DMS53 treated with DMSO at 0.1 percent for 48 hours (cell line): Measurements from ENCODE around the gene PRR36.

ENCODE experiments used
- DNase-seq: peaks from one replicate; lab custom pipeline; 2025; ENCODE audit not compliant: unreplicated experiment; lab: John Stamatoyannopoulos, UW

PRR36 gene

DNA sequence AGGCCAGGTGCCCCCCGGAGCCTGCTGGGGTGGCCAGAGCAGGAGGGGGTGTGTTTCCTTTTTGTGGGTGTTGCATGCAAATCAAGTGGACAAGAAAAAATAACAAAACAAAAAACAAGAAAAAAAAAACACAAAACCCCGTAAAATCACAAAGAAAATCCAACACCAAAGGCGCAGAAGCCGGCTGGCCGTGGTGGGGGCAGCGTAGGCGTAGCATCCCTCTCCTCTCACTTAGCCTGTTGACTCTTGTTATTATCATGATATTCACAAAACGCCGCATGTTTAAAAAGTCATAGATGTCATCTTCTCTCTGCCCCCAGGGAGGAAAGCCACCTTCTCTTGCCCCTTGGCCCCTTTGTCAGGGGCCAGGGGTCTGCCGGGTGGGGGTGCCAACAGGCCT is 39.5 kb upstream of the PRR36 start:
- no peak for DNase-seq

DNA sequence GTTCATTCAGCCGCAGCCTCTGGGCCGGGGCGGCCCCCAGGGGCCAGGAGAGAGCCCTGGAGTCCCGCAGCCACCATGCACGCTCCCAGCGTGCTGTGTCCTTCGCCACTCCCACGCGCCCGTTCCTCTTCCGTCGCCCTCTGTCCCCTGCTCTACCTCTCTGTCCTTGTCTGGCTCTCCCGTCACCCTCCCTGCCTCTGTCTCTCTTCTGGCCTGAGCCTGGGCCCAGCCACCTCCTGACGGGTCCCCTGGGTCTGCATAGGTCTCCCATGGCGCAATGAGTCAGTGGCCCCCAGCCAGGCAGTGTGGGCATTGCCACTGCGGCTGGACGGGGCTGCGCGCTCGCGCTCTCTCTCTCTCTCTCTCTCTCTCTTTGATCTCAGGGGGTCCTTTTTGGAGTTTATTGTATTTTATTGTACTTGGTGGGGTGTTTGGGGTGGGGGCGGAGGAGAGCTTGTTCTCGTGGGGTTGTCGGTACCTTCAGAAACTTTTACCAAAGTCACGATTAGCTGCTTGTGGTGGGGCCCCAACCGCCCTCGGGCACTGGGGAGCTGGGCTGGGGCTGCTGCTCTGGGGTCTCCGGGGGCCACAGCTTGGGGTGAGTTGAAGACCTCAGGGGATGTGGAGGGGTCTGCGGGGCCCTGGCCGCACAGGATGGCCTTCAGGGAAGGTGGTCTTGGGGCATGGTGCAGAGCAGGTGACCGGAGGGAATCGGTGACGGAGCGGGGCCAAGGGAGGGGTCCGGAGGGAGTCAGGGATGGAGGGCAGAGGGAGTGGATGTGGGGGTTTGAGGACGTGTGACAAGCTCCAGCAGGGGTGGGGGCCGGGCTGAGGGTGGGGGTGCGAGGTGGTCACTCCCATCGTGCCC is 38.7 kb upstream of the PRR36 start:
- no peak for DNase-seq

DNA sequence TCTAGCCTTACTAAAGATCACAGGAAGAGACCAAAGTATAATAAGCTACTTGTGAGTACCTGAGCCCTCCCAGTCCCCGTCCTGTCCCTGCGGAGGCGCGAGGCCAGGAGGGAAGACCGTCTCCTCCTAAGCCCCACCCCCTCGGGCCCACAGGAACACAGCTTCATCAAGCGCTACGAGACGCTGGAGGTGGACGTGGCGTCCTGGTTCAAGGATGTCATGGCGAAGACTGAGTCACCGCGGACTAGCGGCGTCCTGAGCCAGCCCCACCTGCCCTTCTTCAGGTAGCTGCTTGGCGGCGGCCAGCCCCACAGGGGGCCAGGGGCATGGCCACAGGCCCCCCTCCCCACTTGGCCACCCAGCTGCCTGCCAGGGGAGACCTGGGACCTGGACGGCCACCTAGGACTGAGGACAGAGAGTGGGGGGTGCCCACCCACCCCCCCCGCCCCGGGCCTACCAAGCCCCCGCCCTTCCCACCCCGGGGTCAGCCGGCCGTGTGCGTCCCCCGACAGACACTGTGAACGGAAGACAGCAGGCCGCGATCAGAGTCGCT is 38.0 kb upstream of the PRR36 start:
- DNase-seq = no peak

DNA sequence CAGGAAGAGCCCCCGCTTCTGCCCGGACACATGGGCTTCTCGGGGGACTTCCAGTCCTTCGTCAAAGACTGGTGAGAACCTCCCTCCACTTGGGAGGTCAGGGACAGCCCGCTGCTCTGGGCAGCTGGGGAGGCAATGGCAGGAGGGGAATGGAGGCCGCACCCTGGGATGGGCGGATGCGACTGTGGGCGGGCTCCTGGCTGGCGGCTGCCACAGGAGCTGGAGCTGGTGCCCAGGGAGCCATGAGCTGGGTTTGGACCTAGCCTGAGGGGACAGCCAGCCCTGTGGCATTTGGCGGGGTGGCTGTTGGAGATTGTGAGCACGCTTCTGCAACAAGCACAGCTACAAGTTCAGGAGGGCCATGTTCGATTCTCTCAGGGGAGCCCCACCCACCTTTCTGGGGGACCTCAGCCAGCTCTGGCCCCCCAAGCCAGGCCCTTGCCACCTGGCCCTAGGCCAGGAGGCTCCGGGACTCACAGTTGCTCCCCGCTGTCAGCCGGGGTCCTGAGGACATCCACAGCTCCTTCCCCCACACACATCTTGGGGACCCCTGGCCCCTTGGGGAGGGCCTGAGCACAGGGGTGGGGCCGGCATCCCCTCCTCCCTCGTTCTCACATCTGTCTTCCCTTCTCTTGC is 37.4 kb upstream of the PRR36 start:
- DNase-seq = no peak

DNA sequence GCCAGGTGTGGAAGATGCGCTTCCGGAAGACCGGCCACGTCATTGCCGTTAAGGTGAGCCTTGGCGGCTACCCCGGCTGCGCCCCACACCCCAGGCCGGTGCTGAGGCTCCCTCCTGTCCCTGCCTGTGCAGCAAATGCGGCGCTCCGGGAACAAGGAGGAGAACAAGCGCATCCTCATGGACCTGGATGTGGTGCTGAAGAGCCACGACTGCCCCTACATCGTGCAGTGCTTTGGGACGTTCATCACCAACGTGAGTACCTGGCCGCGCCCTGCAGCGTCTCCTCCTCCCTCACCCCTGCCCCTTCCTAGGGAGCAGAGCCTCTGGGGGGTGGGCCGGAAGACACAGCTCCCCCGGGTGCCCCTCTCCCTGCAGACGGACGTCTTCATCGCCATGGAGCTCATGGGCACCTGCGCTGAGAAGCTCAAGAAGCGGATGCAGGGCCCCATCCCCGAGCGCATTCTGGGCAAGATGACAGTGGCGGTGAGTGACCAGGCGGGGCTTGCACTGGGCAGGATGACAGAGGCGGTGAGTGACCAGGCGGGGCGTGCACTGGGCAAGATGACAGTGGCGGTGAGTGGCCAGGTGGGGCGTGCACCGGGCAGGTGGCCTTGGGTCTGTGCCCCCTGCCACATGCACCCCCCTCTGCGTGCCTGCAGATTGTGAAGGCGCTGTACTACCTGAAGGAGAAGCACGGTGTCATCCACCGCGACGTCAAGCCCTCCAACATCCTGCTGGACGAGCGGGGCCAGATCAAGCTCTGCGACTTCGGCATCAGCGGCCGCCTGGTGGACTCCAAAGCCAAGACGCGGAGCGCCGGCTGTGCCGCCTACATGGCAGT is 36.4 kb upstream of the PRR36 start:
- no peak for DNase-seq

DNA sequence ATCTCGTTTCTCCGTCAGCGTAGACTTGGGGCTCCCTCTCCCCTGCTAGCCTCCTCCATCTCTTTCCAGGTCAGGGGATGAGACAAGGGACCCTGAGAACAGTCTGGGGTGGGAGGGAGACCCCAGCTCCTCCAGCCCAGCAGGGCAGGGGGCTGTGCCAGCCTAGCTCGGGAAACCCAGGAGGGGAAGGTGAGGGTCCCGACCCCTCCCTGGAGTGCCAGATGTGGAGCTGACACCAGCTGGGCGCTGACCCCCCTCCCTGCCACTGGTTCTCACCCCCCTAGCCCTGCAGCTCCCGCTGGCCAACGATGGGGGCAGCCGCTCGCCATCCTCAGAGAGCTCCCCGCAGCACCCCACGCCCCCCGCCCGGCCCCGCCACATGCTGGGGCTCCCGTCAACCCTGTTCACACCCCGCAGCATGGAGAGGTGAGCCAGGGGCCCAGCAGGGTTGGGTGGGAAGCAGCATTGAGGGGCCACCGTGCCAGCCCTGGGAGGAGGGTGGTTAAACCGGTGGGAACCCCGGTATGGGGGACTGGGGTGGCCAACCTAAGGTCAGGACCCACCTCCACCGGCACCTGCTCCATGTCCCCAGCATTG is 35.4 kb upstream of the PRR36 start:
- DNase-seq = no peak

DNA sequence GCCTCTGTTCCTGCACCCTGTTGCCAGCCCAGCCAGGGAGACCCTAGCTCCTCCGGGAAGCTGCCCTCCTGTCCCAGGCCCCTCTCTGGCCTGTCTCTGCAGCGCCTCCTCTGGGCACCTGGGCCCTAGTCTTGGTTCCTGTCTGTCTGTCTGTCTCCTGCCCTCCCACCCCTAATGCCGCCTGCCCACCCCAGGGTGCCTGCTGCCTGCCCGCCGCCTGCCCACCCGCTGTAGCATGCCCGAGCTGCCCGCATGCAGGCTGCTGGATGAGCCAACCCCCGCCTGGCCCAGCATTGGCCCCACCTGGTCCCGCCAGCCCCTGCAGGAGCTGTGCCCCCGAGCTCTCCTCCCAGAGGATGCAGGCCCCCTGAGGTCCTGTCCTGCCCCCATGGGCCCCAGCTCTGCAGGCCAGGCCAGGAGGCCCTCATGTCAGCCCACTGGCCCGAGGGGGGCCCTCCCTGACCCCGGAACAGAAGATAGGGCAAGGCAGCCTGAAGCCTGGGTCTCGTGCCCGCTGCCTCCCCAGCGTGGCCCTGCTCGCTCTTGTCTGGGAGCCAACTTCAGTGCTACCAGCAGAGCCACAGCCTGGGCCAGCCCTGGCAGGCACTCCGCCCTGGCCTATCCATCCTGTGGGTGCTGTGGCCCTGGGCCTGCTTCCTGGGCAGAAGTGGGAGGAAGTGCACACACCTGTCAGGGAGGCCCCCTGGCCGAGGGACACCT is 34.7 kb upstream of the PRR36 start:
- DNase-seq = no peak

DNA sequence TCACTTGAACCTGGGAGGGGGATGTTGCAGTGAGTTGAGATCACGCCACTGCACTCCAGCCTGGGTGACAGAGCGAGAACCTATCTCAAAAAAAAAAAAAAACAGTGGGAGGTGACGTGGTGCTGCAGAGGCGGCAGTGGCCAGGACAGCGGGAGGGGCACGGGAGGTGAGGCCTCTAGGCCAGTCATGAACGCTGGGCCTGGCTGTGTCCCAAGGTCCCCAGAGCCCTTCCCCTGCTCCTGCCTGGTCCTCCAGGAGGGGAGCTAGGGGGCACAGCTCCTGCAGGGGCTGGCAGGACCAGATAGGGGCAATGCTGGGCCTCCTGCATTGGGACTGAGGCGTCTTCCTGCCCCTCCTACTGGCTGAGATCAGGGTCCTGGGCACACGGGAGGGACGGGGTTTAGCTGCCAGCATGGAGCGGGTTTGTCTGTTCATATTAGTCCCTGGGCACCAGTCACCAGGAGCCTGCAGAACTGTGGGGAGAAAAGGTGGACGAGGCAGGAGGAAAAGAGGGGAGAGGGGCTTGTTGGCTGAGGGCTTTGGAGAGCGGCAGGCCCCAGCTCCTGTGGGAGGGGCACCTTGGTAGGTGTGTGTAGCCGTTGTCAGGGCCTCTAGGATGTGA is 34.0 kb upstream of the PRR36 start:
- no peak for DNase-seq

DNA sequence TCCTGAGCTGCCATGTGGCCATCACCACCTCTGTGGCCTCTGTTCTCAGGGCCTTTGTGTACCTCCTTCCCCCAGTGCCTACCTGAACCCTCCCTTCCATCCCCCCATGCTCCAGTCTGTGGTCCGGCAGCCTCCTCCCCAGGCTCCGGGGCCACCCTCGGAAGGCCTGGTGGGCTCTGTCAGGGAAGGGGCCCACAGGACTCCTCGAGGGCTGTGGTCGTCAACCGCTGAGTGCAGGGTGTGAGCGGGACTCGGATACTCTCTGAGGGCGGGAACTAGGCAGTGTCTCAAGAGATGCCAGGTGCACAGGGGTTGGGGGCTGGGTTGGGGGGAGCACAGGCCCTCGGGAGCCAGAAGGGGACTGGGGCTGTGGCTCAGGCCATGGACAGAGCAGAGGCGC is 33.4 kb upstream of the PRR36 start:
- DNase-seq = no peak

DNA sequence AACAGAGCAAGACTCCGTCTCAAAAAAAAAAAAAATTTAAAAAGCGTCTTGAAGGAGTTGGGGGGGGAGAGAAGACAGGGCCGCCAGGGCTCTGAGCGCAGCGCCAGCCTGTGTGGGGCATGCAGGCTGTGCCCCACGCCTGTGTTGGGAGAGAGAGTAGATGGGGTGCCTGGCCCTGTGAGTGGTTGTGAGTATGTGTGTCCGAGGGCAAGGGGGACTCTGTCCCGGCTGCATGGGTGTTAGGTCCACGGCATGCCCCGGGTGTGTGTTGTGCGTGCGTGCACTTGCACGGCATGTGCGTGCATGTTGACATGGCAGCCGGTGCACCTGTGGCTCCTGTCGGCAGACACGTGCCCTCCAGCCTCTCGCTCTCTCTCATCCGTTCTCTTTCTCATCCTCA is 32.9 kb upstream of the PRR36 start:
- no peak for DNase-seq

DNA sequence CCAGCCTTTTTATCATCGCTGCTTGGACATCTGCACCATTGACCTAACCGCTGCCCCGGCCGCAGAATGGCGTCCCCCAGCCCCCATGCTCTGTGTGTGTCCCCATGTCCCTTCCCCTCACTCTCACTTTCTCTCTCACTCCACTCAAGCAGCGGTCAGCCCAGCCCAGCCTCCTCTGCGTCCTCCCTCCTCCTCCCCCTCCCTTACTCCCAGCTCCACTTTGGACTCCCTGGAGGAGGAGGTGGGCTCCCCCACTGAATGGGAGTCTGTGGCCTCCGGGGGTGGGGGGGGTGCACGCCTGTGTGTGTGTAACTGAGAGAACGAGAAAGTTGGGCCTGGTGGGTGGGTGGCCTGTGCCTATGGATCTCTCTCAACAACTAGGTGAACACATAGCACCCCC is 31.7 kb upstream of the PRR36 start:
- no peak for DNase-seq

DNA sequence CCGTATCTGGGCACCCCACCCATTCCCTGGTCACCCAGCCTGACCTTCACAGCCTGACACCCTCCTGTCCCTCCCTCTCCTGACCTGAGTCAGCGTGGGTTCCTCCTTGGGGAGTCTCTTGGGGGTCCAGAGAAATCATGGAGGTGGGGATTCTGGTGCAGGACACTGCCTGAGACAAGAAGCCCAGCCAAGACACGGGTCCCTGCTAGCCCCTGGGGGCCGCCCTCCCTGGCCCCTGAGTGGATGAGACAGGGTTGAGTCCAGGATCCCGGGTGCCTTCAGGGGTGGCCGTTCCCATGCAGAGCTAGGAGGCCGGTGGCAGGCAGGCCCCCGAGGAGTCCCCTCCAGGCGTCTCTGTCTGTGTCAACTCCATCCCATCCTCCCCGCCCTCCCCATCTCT is 31.1 kb upstream of the PRR36 start:
- no peak for DNase-seq

DNA sequence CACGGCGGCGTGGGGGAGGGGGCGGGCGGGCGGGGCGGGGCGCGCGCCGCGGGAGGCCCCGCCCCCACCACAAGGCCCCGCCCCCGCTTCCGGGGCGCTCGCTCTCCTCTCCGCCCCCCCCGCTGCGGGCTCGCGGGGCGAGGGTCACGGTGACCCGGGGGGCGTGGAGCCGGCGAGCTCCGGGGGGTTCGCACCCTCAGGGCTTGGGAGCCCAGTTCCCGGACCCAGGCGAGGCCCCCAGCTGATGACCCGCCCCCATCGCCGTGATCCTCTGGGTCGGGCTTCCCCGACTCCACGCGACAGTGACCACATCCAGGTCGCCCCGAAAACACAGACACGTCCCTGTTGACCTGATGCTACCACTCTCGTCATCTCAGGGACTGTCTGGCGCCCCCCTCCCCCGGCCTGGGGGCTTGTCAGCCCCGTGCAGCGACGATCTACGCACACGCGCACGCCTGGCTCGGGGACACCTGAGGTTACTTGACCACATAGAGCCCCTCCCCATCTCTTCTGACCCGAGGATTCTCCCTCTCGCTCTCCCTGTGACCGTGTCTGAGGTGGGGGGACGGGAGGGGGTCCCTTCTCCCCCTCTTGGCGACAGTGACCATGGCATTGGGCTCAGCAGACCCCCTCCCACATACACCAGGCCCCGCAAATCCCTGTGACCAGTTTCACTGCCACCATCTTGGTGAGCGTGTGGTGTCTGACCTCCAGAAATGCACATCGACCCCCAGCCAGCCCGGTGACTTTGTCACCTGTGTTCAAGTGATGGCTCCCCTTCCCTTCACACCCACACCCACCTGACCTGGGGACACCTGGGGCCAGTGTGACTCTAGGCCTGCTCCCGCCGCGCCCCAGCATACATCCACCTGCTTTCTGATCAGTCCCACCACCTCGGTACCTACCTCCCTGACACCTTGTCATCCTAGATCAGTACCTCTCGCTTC is 30.2 kb upstream of the PRR36 start:
- DNase-seq = no peak

DNA sequence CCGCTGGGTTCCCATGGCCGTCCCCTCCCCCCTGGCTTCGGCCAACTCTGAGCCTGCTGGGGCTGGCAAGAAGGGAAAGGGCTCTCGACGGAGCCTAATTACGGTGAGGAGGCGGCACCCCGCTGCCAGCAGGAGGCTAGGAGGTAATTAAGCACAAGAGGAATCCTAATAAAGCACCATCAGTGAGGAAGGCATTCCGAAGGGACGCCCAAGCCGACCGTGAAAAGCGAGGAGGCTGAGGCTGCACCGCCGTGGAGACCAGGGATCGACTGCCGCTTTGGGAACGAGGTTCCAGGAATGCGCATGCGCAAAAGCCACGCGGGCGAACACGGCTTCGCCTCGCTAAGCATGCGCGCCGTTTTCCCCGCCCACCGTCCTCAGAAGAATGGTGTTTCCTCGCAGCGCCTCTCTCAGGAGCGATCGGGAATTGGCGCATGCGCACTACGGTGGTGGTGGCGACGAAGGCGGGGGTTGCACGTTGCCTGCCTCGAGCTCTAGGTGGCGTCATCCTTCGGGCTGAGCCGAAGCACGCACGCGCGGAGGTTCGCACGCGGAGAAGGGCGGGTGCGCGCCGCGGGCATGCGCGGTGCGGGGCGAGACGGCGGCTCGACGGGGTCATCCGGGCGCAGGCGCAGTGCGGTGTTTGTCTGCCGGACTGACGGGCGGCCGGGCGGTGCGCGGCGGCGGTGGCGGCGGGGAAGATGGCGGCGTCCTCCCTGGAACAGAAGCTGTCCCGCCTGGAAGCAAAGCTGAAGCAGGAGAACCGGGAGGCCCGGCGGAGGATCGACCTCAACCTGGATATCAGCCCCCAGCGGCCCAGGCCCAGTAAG is 29.3 kb upstream of the PRR36 start, which contains the start of gene MAP2K7:
Gene MAP2K7 (plus strand): TSS at position 634 of the 830 bp plus-strand sequence. CDS start 68 bp downstream, at position 702.
- DNase-seq = peak; percentile 96

DNA sequence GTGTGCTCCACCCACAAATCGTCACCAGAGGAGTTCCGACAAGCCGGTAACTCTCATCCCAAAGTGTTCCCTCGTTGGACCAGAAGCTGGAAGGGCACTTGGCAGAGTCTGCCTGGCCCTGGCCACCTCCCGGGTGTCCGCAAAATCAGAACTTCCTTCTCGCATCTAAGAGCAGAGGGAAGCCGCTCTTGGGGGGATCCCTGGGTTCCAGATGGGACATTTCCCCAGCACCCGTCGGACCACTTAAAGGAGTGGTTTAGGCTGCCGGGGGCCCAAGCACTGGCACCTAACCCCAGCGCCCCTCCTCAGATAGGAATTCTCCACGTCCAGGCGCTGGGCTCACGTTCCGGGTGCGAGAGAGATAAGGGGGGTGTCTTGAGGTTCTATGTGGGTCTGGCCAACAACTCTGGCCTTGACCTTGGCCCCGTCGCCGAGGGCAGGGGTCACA is 28.6 kb upstream of the PRR36 start:
- DNase-seq = no peak

DNA sequence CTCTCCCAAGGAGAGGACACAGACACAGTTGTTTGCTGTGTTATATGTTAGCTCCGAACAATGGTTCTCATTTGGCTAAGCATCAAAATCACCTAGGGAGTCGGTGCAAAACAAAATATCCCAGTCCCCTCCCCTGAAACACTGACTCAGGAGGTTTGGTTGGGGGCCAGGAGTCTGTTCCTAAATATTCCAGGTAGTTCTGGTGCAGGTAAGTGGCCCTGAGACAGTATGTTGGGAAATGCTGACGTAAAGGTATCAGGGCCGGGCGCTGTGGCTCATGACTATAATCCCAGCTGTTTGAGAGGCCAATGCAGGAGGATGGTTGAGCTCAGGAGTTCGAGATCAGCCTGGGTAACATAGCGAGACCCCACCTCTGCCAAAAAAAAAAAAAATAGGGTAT is 27.1 kb upstream of the PRR36 start:
- no peak for DNase-seq

DNA sequence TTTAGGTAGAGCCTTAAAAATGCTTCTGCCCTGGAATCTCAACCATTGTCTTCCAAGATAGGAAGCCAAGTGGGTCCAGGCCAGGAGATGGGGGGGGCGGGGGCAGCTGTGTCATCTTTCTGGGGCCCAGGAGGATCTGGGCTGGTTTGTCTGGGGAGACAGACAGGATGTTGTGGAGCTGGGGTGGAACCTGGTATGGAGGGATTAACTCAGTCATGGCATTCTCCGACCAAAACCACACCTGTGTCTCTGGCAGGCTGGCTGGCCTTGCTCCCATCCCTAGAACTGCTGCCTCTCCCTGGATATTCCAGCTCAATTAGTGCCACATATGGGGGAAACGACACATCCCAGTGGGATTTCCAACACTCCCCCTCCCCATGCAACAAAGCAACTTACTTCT is 26.7 kb upstream of the PRR36 start:
- DNase-seq = no peak

DNA sequence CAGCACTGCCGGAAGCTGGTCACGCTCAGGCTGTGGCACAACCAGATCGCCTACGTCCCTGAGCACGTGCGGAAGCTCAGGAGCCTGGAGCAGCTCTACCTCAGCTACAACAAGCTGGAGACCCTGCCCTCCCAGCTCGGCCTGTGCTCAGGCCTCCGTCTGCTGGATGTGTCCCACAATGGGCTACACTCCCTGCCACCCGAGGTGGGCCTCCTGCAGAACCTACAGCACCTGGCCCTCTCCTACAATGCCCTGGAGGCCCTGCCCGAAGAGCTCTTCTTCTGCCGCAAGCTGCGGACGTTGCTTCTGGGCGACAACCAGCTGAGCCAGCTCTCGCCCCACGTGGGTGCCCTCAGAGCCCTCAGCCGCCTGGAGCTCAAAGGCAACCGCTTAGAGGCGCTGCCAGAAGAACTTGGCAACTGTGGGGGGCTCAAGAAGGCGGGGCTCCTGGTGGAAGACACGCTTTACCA is 26.2 kb upstream of the PRR36 start:
- no peak for DNase-seq
